GM12872 (cell line): ENCODE results near the gene LRRC8C.

Source experiments
- TF ChIP-seq, protein P1 (sequence below): IDR thresholded peaks from 3 replicates; pipeline ENCODE4 v1.5.1; 2011; ENCODE audit warnings: low read depth, mild to moderate bottlenecking, low read length, moderate library complexity; ENCODE audit not compliant: insufficient read depth

LRRC8C gene

DNA sequence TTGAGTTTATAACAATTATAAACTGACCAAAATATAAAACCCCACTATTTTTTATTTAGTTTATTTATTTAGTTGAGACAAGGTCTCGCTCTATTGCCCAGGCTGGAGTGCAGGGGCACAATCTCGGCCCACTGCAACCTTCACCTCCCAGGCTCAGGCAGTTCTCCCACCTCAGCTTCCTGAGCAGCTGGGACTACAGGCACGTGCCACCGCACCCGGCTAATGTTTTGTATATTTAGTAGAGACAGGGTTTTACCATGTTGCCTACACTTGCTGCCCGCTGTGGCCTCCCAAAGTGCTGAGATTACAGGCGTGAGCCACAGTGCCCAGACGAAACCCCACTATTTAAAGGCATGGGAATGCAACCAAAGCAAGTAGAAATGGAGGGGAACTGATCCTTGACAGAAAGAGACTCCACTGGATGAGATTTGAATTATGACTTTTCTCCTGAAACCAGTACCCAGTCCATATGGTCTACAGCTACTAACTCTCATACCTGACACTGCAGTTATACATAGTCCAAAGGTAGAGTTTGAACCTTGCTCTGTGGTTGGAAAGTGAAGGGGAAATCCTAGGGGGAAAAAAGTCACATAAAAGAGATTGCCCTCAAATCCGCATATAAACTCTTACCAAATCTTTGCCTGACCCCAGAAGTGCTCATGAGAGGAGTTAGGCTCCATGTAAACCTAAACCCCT, 11.3 kb downstream of the LRRC8C start:
- TF ChIP-seq, protein P1, sequence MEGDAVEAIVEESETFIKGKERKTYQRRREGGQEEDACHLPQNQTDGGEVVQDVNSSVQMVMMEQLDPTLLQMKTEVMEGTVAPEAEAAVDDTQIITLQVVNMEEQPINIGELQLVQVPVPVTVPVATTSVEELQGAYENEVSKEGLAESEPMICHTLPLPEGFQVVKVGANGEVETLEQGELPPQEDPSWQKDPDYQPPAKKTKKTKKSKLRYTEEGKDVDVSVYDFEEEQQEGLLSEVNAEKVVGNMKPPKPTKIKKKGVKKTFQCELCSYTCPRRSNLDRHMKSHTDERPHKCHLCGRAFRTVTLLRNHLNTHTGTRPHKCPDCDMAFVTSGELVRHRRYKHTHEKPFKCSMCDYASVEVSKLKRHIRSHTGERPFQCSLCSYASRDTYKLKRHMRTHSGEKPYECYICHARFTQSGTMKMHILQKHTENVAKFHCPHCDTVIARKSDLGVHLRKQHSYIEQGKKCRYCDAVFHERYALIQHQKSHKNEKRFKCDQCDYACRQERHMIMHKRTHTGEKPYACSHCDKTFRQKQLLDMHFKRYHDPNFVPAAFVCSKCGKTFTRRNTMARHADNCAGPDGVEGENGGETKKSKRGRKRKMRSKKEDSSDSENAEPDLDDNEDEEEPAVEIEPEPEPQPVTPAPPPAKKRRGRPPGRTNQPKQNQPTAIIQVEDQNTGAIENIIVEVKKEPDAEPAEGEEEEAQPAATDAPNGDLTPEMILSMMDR: no peak

DNA sequence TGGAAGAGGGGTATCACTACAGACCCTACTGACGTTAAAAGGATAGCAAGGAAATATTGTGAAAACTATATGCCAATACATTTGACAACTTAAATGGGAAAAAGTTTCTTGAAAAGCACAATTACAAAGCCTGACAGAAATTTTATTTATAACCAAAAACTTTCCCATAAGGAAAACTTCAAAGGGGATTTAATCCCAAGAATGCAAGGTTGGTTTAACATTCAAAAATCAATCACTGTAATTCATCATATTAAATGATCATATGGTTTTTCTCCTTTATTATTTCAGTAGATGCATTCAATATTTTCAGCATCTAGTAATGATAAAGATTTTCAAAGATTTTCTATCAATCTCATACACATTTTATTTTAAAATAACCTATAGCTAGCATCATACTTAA, 13.3 kb downstream of the LRRC8C start:
- TF ChIP-seq, protein P1: no peak

DNA sequence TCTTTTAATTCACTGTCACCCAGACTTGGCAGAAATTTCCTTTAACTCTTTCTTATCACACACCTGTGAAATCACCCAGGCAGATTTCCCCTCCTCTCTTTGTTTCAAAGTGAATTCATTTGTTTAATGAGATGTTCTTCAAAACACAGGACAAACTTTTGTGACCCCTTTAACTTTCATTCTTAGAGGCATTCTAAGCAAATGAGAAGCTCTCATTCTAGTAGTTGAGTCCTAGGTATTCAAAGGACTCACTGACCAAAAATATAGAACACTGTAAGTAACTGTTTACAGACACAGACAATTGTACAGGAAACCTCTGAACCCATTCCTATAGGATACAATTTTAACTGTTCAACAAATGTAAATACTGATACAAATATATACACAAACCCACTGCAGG, 16.9 kb downstream of the LRRC8C start:
- TF ChIP-seq, protein P1: no peak

DNA sequence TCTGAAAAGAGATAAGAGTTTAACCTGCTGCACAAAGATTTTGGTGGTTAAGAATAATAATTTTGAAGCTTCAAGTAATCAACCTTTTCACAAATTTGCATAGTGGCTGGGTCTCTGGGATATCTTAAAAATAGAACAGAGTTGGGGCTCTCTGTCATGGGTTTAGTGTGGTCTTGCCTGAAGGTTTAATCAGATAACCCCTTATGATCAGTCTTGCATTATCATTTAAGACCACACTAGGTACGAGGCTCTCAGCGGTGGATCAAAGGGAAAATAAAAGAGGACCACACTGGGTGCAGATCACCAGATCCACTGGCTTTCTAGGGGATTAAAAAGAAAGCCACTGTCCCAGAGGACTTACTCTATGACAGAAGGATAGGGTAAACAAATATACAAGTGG, 19.5 kb downstream of the LRRC8C start:
- TF ChIP-seq, protein P1: no peak

DNA sequence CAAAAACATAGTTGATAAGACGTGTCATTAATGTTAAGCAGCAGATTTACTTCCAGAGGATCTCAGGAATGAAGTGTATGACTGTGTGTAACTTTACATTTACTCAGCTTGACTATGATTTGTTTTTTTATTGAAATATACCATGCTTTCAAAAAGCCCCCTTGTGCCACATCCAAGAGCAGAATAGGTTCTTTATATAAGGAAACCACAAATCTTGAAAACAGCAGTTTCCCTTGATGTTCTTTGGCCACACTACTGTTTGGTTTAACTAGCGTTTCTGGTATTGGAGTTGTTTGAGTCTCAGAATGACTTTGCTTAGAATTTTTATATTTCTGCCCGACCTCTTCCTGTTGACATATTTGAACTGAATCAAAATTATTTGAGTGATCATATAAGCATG, 25.0 kb downstream of the LRRC8C start:
- TF ChIP-seq, protein P1: no peak

DNA sequence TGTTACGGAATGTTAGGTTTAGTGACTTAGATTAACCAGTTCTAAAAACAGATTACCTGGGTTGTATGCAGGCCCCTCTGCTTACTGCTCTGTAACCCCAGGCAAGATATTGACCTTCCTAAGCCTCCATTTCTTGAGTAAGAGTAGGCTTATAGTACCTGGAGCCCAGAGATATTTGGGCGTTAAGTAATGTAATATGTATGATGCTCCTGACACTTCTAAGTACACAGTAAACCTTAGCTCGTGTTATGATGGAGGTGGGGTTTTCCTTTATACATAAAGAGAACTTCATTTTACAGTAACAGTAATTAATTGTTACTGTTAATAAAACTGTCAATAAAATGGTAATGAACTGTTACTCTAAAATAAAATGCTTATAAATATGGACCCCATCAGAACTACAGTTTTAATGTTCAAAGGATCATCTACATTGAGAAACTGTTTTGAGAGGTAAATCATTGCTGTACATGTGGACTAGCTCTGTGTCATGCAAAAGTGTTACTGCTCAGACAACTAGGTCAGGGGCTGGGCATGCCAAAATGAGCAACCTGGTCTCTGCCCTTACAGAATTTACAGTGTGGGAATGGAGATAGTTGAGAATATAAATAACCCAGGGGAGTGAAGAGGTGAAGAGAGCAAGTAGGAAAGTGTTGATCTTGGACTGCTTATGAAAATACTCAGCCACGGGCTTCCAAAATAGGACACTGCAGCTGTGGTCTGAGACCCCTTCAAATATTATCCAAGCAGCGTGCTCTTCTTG, 26.6 kb downstream of the LRRC8C start:
- TF ChIP-seq, protein P1: no peak

DNA sequence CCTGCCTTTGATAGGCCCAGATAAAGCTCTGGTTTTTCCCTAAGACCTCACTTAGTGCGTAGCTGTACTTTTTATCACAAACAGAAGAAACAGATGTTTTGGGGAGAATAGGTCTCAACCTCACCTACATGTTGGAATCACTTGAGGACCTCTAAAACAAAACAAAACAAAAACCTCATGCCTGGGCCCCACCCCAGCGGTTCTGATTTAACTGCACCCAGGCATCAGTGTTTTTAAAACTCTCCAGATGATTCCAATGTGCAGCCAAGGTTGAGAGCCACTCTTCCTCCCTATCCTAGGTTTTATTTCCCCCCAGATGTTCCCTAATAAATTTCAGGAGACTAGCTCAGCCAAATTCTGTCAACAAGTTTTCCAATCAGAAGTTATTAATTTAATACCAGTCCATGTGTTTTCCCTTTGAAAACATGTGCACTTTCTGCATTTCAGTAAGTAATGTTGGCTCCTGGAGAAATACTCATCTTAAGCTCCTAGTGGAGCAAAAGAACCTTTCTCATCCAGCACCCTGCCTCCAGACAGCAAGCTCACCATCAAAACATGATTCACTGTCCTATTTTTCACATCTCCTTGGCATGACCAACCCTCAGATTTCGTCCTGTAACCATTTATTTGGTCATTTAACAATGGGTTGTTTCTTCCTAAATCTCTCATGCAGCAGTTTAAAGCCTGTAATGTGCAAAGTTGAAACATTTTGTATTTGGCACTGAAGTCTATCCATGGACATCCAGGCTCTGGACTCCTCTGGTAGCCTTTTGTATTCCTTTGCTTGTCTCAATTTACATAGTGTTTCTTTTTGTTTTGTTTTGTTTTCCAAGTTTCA, 27.5 kb downstream of the LRRC8C start:
- TF ChIP-seq, protein P1: no peak
